Testis (tissue), 3 donors: ENCODE measurements around the gene SNRNP48. TPM values are rescaled to one million over a fixed set of nuclear protein-coding genes. Genes with fewer than 3 reads are reported as not detected.

Source experiments
- DNase-seq: peaks from one replicate; pipeline ENCODE4 v3.0.0-alpha.2; 2019
- H3K27ac ChIP-seq, 2 donors: fragments of 200-600 bp; sonication (generic); one replicate each; pipeline ENCODE4 v1.5.1; 2019
- H3K27me3 ChIP-seq: fragments of 200-600 bp; sonication (generic); one replicate; pipeline ENCODE4 v1.5.1; 2019
- H3K36me3 ChIP-seq: fragments of 200-600 bp; sonication (generic); one replicate; pipeline ENCODE4 v1.5.1; 2017; ENCODE audit warnings: low read depth; ENCODE audit errors: missing control alignments
- H3K4me1 ChIP-seq: fragments of 200-600 bp; sonication (generic); one replicate; pipeline ENCODE4 v1.5.1; 2019
- H3K4me3 ChIP-seq, 2 donors: fragments of 200-600 bp; sonication (generic); one replicate each; pipeline ENCODE4 v1.5.1; 2017 to 2019
- H3K9me3 ChIP-seq: fragments of 200-600 bp; sonication (generic); one replicate; pipeline ENCODE4 v1.5.1; 2017
- CTCF ChIP-seq, 3 experiments: fragments of 450-650 bp in 2 of 3; fragments of 200-600 bp in 1 of 3; sonication (generic) in 1 of 3; IDR thresholded peaks; one replicate each; pipeline ENCODE4 v1.5.1; 2016 to 2019; ENCODE audit warnings: antibody characterized with exemption in 3 of 3, mild to moderate bottlenecking in 2 of 3, moderate library complexity in 1 of 3
- POLR2A ChIP-seq: fragments of 450-650 bp; IDR thresholded peaks from one replicate; pipeline ENCODE4 v1.6.1; 2017; ENCODE audit warnings: antibody characterized with exemption, mild to moderate bottlenecking, moderate library complexity
- WGBS, 2 donors: methylation state at CpG; one replicate each; pipeline ENCODE4 v1.1.5; 2018; 5-methylcytosine and 5-hydroxymethylcytosine counted together
- intact Hi-C: fragments of 100-400 bp; cut with DNase I; formaldehyde crosslinking; loops from one replicate; pipeline ENCODE4 v1.15.1; 2023; ENCODE audit warnings: low total_unique reads
- polyA plus RNA-seq: library from polyadenylated mRNA; stranded (reverse); fragments of 350-450 nt; fragmentation: Illumina TruSeq; extraction: RNeasy Lipid Tissue Mini Kit (QIAGEN cat#74804); gene quantifications from one replicate; pipeline ENCODE4 v1.2.3, GENCODE V29; 2014; ENCODE audit warnings: low read depth, low replicate concordance; ENCODE audit not compliant: insufficient read depth
- total RNA-seq, 2 donors: library from RNA; depleted of rRNA; stranded (reverse); fragments of >200 nt; gene quantifications; one replicate each; pipeline ENCODE4 v1.2.3, GENCODE V29; 2016

Gene SNRNP48
- total and polyA plus RNA-seq, 3 donors from 2014 or later: 5.6 to 10.7 (median 8.5) TPM

GRCh38 chr6:7546020-7546369, 44.0 kb upstream of the SNRNP48 start:
- no peak for DNase-seq
- Histone ChIP-seq H3K4me1 (peaks cover 6% of the 10 kb centered on the region), H3K27ac (no peak overlapping the region), H3K36me3 (no peaks in the 10 kb centered on the region), H3K4me3 (no peak overlapping the region), H3K27me3 (no peaks in the 10 kb centered on the region), H3K9me3 (no peaks in the 10 kb centered on the region)
- 83 to 89% methylated on average over 6 of the region's 6 CpGs for WGBS, 2 donors
- intact Hi-C loops: no loop called here
- TF ChIP-seq CTCF (IDR thresholded peaks at IDR 0.05) (no peak), POLR2A (no peak)

GRCh38 chr6:7546383-7546782, 43.6 kb upstream of the SNRNP48 start:
- H3K4me1 ChIP-seq: peaks cover 6% of the 10 kb centered on the region
- no peaks in the 10 kb centered on the region for H3K27me3 ChIP-seq
- no peaks in the 10 kb centered on the region for H3K9me3 ChIP-seq
- no peaks in the 10 kb centered on the region for H3K36me3 ChIP-seq
- intact Hi-C loops: no loop called here
- H3K27ac ChIP-seq: no peak overlapping the region
- no peak overlapping the region for H3K4me3 ChIP-seq
- 80 to 89% methylated on average over 2 of the region's 2 CpGs for WGBS, 2 donors
- no peak for TF ChIP-seq CTCF (IDR thresholded peaks at IDR 0.05)
- TF ChIP-seq POLR2A: no peak
- no peak for DNase-seq

GRCh38 chr6:7546896-7547295, 43.1 kb upstream of the SNRNP48 start:
- no peaks in the 10 kb centered on the region for H3K36me3 ChIP-seq
- no peak overlapping the region for H3K27ac ChIP-seq
- TF ChIP-seq CTCF (IDR thresholded peaks at IDR 0.05) (no peak), POLR2A (no peak)
- WGBS, 2 donors: 81 to 88% methylated on average over 3 to 4 of the region's 4 CpGs
- H3K4me3 ChIP-seq: no peak overlapping the region
- DNase-seq: no peak
- intact Hi-C loops: no loop called here
- peaks cover 6% of the 10 kb centered on the region for H3K4me1 ChIP-seq
- no peaks in the 10 kb centered on the region for H3K9me3 ChIP-seq
- no peaks in the 10 kb centered on the region for H3K27me3 ChIP-seq

GRCh38 chr6:7547315-7547714, 42.7 kb upstream of the SNRNP48 start:
- 91 to 96% methylated on average over 4 of the region's 4 CpGs for WGBS, 2 donors
- DNase-seq: no peak
- intact Hi-C loops: no loop called here
- Histone ChIP-seq H3K27ac (no peak overlapping the region), H3K4me3 (no peak overlapping the region), H3K4me1 (peaks cover 3% of the 10 kb centered on the region), H3K36me3 (no peaks in the 10 kb centered on the region), H3K27me3 (no peaks in the 10 kb centered on the region), H3K9me3 (no peaks in the 10 kb centered on the region)
- TF ChIP-seq POLR2A (no peak), CTCF (IDR thresholded peaks at IDR 0.05) (no peak)

GRCh38 chr6:7550433-7550801, 39.6 kb upstream of the SNRNP48 start:
- TF ChIP-seq CTCF (IDR thresholded peaks at IDR 0.05) (no peak), POLR2A (no peak)
- DNase-seq: no peak
- Histone ChIP-seq H3K27ac (no peak overlapping the region), H3K36me3 (no peaks in the 10 kb centered on the region), H3K4me1 (no peaks in the 10 kb centered on the region), H3K4me3 (no peak overlapping the region), H3K9me3 (no peaks in the 10 kb centered on the region), H3K27me3 (no peaks in the 10 kb centered on the region)
- 88 to 95% methylated on average over 2 of the region's 2 CpGs for WGBS, 2 donors
- intact Hi-C loops: no loop called here
